ENCODE measurements around the gene DNTT.
A peak's percentile ranks its signal among the peaks of the same experiment; 100 is the strongest.

Gene DNTT

DNA sequence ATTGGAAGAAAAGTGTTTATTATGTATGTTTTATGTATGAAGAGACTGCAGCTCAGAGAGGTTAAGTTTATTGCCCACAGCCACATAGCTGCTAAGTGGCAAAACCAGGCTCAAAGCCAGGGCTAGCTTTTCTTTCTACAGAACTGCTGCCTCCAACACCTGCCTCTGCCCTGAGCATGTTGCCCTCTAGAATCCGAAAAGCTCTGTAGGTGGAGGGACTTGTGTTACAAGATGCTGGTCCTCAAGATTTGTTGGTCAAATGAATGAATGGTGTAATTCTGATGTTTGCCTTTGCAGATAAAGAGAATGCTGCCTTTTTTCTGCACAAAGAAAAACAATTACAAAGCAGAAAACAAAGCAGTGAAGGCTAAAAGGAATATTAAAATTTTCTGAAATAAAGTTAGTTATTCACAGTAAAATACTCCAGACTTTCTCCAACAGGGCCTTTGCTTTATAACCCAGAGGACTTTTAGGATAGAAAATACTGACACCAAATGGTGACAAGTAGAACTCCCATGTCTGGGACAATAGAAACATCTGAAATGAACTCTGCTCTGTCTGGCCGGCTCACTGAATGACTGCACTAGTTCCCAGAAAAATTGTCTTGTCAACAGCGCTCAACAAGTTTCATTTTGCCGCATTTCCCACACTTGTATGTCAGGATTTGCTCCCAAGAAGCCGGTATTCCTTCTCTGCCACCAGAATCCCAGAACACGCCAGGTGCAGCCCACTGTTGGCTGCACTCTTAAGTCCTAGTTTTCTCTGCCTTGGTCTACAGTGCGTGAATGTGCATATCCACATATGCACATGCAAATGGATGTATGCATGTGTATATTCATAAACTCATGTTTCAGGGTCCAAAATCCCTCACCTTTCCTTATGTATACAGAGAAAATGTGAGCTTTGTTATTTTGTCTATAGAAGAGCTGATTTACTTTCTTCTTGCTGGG, 11.0 kb upstream of the DNTT start:
- no peak overlapping the region for H3K4me3 ChIP-seq (ENCODE audit: low read depth, low read length)
- TF ChIP-seq MAX (IDR thresholded peaks at IDR 0.05; ENCODE audit: low read depth, low read length) = no peak
- TF ChIP-seq, protein P1, sequence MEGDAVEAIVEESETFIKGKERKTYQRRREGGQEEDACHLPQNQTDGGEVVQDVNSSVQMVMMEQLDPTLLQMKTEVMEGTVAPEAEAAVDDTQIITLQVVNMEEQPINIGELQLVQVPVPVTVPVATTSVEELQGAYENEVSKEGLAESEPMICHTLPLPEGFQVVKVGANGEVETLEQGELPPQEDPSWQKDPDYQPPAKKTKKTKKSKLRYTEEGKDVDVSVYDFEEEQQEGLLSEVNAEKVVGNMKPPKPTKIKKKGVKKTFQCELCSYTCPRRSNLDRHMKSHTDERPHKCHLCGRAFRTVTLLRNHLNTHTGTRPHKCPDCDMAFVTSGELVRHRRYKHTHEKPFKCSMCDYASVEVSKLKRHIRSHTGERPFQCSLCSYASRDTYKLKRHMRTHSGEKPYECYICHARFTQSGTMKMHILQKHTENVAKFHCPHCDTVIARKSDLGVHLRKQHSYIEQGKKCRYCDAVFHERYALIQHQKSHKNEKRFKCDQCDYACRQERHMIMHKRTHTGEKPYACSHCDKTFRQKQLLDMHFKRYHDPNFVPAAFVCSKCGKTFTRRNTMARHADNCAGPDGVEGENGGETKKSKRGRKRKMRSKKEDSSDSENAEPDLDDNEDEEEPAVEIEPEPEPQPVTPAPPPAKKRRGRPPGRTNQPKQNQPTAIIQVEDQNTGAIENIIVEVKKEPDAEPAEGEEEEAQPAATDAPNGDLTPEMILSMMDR (IDR thresholded peaks at IDR 0.05; ENCODE audit: low read depth, low read length) = peak; percentile 50
- peak; percentile 59 for DNase-seq (ENCODE audit: low read depth)

DNA sequence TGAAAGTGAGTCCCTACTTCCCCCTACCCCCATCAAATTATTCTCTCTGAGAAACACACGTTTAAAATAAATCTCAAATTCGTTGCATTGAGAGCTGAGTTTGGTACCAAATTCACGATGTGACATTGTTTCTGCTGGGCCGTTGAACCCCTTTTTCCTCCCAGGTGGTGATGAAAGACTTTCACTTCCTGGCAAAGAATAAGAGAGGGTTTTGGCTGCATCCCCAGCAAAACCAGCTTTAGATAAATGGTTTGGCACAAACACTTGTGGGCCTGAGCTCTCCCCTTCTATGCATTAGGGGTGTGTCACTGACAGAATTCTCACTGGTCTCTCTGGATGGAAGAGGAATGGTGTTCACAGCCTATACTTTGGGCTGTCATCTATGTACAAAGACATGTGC, 8.8 kb upstream of the DNTT start:
- no peak overlapping the region for H3K4me3 ChIP-seq (ENCODE audit: low read depth, low read length)
- DNase-seq (ENCODE audit: low read depth) = no peak
- TF ChIP-seq MAX (IDR thresholded peaks at IDR 0.05; ENCODE audit: low read depth, low read length) = no peak

- no peak overlapping the region for H3K4me3 ChIP-seq (ENCODE audit: low read depth, low read length)
- TF ChIP-seq MAX (IDR thresholded peaks at IDR 0.05; ENCODE audit: low read depth, low read length) = no peak
- TF ChIP-seq MYC (IDR thresholded peaks at IDR 0.05; ENCODE audit: low read depth, low read length) = no peak
- no peak for TF ChIP-seq POLR2A (IDR thresholded peaks at IDR 0.05; ENCODE audit: extremely low read depth, insufficient read length)
- TF ChIP-seq, protein P1 (IDR thresholded peaks at IDR 0.05; ENCODE audit: low read depth, low read length) = no peak
- DNase-seq (ENCODE audit: low read depth) = no peak
Observed at GRCh38 chr10:96297486-96297885, 6.7 kb upstream of the DNTT start.

DNA sequence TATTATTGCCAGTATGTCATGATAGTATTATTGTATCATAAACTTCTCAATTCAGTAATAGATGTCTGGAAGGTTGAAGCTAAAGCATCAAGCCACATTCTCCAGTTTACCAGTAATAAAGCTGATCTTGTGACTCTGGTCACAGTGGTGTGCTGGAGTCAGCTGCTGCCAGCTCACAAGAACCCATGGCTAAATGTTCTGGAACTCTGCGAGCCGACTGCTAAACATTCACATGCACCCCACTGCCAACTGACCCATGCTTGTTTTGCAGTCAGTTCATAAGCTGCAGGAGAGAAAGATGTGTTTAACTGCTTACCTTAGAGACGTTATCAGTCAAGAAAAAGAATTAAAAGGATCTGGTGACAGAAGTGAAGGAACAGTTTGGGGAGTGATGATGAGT, 5.9 kb upstream of the DNTT start:
- H3K4me3 ChIP-seq (ENCODE audit: low read depth, low read length) = no peak overlapping the region
- TF ChIP-seq MYC (IDR thresholded peaks at IDR 0.05; ENCODE audit: low read depth, low read length) (no peak), MAX (IDR thresholded peaks at IDR 0.05; ENCODE audit: low read depth, low read length) (no peak), POLR2A (IDR thresholded peaks at IDR 0.05; ENCODE audit: extremely low read depth, insufficient read length) (no peak)
- TF ChIP-seq, protein P1 (IDR thresholded peaks at IDR 0.05; ENCODE audit: low read depth, low read length) = no peak
- no peak for DNase-seq (ENCODE audit: low read depth)

- H3K4me3 ChIP-seq (ENCODE audit: low read depth, low read length) = no peak overlapping the region
- TF ChIP-seq MAX (IDR thresholded peaks at IDR 0.05; ENCODE audit: low read depth, low read length) = no peak
- TF ChIP-seq, protein P1 (IDR thresholded peaks at IDR 0.05; ENCODE audit: low read depth, low read length) = no peak
- TF ChIP-seq POLR2A (IDR thresholded peaks at IDR 0.05; ENCODE audit: extremely low read depth, insufficient read length) = no peak
- no peak for TF ChIP-seq MYC (IDR thresholded peaks at IDR 0.05; ENCODE audit: low read depth, low read length)
- DNase-seq (ENCODE audit: low read depth) = no peak
Observed at GRCh38 chr10:96299383-96299782, 4.9 kb upstream of the DNTT start.

DNA sequence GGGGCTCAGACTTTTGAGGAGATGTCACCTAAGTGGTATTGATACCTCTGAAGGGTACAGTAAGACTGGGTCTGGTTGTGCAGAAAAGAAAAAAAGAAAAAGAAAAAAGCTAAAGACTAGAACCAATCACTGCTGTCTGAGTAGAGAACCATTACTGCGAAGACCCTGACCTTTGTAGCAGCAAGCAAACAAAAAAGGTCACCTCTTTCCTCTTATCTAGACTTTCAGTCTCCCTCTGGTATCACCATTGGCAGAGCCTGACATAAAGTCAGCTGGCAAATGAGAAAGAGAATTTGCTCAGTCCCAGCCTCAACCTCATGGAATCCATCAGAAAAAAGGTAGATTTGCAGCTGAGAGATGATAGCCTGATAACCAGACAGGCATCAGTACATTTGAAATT, 2.6 kb upstream of the DNTT start:
- DNase-seq (ENCODE audit: low read depth) = no peak
- no peak overlapping the region for H3K4me3 ChIP-seq (ENCODE audit: low read depth, low read length)
- TF ChIP-seq POLR2A (IDR thresholded peaks at IDR 0.05; ENCODE audit: extremely low read depth, insufficient read length) (no peak), MYC (IDR thresholded peaks at IDR 0.05; ENCODE audit: low read depth, low read length) (no peak), MAX (IDR thresholded peaks at IDR 0.05; ENCODE audit: low read depth, low read length) (no peak)
- TF ChIP-seq, protein P1 (IDR thresholded peaks at IDR 0.05; ENCODE audit: low read depth, low read length) = no peak

Measured in NB4 (cell line).